Gastrocnemius medialis (tissue), 4 donors: ENCODE measurements around the gene ZCWPW1. TPM values are rescaled to one million over a fixed set of nuclear protein-coding genes. Genes with fewer than 3 reads are reported as not detected.
"Not testable (repeated sequence)": the region's sequence is repeated elsewhere in the genome, so short reads cannot be mapped to it uniquely, and the experiment has no call there.

Source experiments
- ATAC-seq, 2 donors: fragments of 150-250 bp; one replicate each; pipeline ENCODE4 v1.9.1; 2016
- DNase-seq, 2 donors: peaks; one replicate each; pipeline ENCODE4 v3.0.0-alpha.2; 2019
- H3K27ac ChIP-seq, 4 donors: fragments of 200-600 bp; sonication (generic); 1 replicate in 1 of 4; 2 replicates in 3 of 4; pipeline ENCODE4 v1.5.1; 2016 to 2018; ENCODE audit warnings: mild to moderate bottlenecking in 2 of 4, moderate library complexity in 1 of 4
- H3K27me3 ChIP-seq, 3 donors: fragments of 200-600 bp; sonication (generic) in 2 of 3; 1 replicate in 1 of 3; 2 replicates in 2 of 3; pipeline versions ENCODE4 v1.5.1 to v1.6.0; 2016 to 2019; ENCODE audit warnings: mild to moderate bottlenecking in 1 of 3, moderate library complexity in 1 of 3
- H3K36me3 ChIP-seq, 2 donors: fragments of 200-600 bp; sonication (generic) in 1 of 2; one replicate each; pipeline ENCODE4 v1.5.1; 2017 to 2018
- H3K4me1 ChIP-seq, 2 donors: fragments of 200-600 bp; sonication (generic) in 1 of 2; one replicate each; pipeline ENCODE4 v1.5.1; 2016 to 2017; ENCODE audit warnings: mild to moderate bottlenecking in 2 of 2
- H3K4me3 ChIP-seq, 4 donors: fragments of 200-600 bp; sonication (generic) in 3 of 4; 1 replicate in 1 of 4; 2 replicates in 3 of 4; pipeline ENCODE4 v1.5.1; 2016 to 2019; ENCODE audit warnings: mild to moderate bottlenecking in 2 of 4
- H3K9me3 ChIP-seq, 3 donors: fragments of 200-600 bp; sonication (generic) in 2 of 3; 1 replicate in 1 of 3; 2 replicates in 2 of 3; pipeline ENCODE4 v1.5.1; 2016 to 2019
- POLR2A ChIP-seq, 2 donors: fragments of 450-650 bp; IDR thresholded peaks; one replicate each; pipeline ENCODE4 v1.6.1; 2017; ENCODE audit warnings: antibody characterized with exemption in 2 of 2, mild to moderate bottlenecking in 2 of 2, moderate library complexity in 2 of 2
- in situ Hi-C, 4 donors: fragments of 200-750 bp; cut with MboI; loops; one replicate each; pipeline versions ENCODE4 v1.15.0 to v1.8.0; 2017; ENCODE audit warnings: low sequenced_read_pairs in 4 of 4
- intact Hi-C: fragments of 100-400 bp; cut with DNase I; formaldehyde crosslinking; loops from one replicate; pipeline ENCODE4 v1.15.1; 2023; ENCODE audit warnings: low total_unique reads
- total RNA-seq, 4 donors: library from RNA; depleted of rRNA; stranded (reverse); fragments of >200 nt; gene quantifications; one replicate each; pipeline versions ENCODE4 v1.1.0 to v1.2.3, GENCODE V29; 2016
- TF ChIP-seq, protein P1 (sequence below), 5 experiments: fragments of 450-650 bp in 3 of 5; fragments of 200-600 bp in 2 of 5; sonication (generic) in 2 of 5; IDR thresholded peaks in 4 of 5; conservative IDR thresholded peaks in 1 of 5; 1 replicate in 4 of 5; 2 replicates in 1 of 5; pipeline ENCODE4 v1.5.1; 2016 to 2019; ENCODE audit warnings: antibody characterized with exemption in 5 of 5, mild to moderate bottlenecking in 3 of 5, moderate library complexity in 3 of 5

The ZCWPW1 gene
- total RNA-seq, 4 donors from 2014 or later, result 1.6 to 8.5 (median 2.7) TPM

DNA sequence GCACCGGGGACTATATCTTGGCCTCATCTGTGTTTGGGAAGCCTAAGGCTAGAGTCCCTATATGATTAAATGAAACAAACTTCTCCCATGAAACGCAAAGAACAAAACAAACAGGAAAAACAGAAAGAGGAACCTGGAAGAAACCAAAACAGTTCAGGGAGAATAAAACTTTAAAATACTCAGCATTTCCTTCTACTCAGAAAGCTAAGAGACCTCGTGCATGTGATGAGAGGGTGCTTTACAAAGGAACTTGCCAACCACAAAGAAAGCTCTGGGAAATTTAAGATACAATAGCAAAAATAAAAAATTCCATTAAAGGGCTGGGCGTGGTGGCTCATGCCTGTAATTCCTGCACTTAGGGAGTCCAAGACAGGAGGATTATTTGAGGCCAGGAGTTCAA, 48.3 kb downstream of the ZCWPW1 start:
- in situ Hi-C loops (no loop called here), intact Hi-C loops (no loop called here)
- Histone ChIP-seq H3K4me1 (peaks cover 0 to 7% of the 10 kb centered on the region in 2 donors), H3K27me3 (no peaks in the 10 kb centered on the region), H3K4me3 (no peak overlapping the region), H3K36me3 (no peaks in the 10 kb centered on the region), H3K9me3 (no peaks in the 10 kb centered on the region), H3K27ac (no peak overlapping the region)
- ATAC-seq, result no peak
- TF ChIP-seq POLR2A (IDR thresholded peaks at IDR 0.05), result no peak
- TF ChIP-seq, protein P1, sequence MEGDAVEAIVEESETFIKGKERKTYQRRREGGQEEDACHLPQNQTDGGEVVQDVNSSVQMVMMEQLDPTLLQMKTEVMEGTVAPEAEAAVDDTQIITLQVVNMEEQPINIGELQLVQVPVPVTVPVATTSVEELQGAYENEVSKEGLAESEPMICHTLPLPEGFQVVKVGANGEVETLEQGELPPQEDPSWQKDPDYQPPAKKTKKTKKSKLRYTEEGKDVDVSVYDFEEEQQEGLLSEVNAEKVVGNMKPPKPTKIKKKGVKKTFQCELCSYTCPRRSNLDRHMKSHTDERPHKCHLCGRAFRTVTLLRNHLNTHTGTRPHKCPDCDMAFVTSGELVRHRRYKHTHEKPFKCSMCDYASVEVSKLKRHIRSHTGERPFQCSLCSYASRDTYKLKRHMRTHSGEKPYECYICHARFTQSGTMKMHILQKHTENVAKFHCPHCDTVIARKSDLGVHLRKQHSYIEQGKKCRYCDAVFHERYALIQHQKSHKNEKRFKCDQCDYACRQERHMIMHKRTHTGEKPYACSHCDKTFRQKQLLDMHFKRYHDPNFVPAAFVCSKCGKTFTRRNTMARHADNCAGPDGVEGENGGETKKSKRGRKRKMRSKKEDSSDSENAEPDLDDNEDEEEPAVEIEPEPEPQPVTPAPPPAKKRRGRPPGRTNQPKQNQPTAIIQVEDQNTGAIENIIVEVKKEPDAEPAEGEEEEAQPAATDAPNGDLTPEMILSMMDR (IDR thresholded peaks at IDR 0.05 in 4 of 5, conservative IDR thresholded peaks at IDR 0.05 in 1 of 5), result no peak
- DNase-seq, result no peak

- Histone ChIP-seq H3K4me3 (no peak overlapping the region), H3K27ac (no peak overlapping the region), H3K36me3 (no peaks in the 10 kb centered on the region), H3K9me3 (no peaks in the 10 kb centered on the region), H3K4me1 (no peaks in the 10 kb centered on the region), H3K27me3 (no peaks in the 10 kb centered on the region)
- no peak for DNase-seq
- in situ Hi-C loops, result no loop called here
- intact Hi-C loops, result no loop called here
- TF ChIP-seq POLR2A (IDR thresholded peaks at IDR 0.05), result no peak
- TF ChIP-seq, protein P1 (IDR thresholded peaks at IDR 0.05 in 4 of 5, conservative IDR thresholded peaks at IDR 0.05 in 1 of 5), result no peak
- no peak for ATAC-seq
Observed at GRCh38 chr7:100378114-100378755, 50.3 kb downstream of the ZCWPW1 start.

DNA sequence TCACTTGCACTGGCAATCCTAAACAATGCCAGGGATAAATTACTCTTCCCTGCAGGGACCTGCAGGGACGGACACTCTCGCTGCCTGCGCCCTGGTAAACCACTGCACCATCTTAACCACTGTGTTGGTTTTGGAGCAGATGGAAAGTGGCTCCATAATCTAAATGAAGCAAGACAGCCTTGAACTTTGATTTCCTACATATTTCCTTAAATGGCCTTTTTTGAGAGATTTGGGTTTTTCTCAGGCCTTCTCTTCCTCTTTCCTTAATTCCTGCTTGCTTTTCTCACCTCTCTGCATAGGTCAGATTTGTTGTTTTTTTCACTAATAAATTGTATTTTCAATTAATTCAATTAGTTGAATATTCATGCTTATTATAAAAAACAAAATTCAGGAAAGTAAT, 52.4 kb downstream of the ZCWPW1 start:
- in situ Hi-C loops, result no loop called here
- DNase-seq (no peak), ATAC-seq (no peak)
- Histone ChIP-seq H3K4me3 (no peak overlapping the region), H3K4me1 (no peaks in the 10 kb centered on the region), H3K27ac (no peak overlapping the region), H3K36me3 (no peaks in the 10 kb centered on the region), H3K9me3 (no peaks in the 10 kb centered on the region), H3K27me3 (no peaks in the 10 kb centered on the region)
- intact Hi-C loops, result no loop called here
- TF ChIP-seq, protein P1 (IDR thresholded peaks at IDR 0.05 in 4 of 5, conservative IDR thresholded peaks at IDR 0.05 in 1 of 5), result no peak
- no peak for TF ChIP-seq POLR2A (IDR thresholded peaks at IDR 0.05)

- DNase-seq, result no peak
Observed at GRCh38 chr7:100374601-100375000, 53.9 kb downstream of the ZCWPW1 start.

DNA sequence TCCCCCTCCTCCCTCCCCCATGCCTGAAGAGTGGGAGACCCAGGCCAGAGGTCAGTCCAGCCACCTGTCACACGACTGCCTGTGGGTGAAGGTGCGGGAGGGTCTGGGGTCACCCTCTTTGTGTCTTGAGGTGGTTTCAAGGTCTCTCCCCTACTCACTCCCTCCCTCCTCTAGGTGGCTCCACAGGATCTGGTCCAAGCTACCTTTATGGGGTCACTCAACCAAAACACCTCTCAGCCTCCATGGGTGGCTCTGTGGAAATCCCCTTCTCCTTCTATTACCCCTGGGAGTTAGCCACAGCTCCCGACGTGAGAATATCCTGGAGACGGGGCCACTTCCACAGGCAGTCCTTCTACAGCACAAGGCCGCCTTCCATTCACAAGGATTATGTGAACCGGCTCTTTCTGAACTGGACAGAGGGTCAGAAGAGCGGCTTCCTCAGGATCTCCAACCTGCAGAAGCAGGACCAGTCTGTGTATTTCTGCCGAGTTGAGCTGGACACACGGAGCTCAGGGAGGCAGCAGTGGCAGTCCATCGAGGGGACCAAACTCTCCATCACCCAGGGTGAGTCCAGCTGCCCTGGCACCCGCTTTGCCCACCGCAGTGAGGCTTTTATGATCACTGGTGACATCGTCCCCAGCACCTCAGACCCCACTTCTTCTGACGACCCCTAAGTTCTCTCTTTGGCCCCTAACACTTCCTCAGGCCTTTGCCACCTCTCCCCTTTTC, 54.5 kb downstream of the ZCWPW1 start:
- DNase-seq, H3K4me1 ChIP-seq, intact Hi-C loops, in situ Hi-C loops, H3K36me3 ChIP-seq, H3K9me3 ChIP-seq, ATAC-seq, H3K27ac ChIP-seq, H3K27me3 ChIP-seq: not testable (repeated sequence)
- H3K4me3 ChIP-seq, result peak overlapping the region in 1 of 4 donors; percentile 15

More at GRCh38 chr7:100374601-100375000, 53.9 kb downstream of the ZCWPW1 start:
- H3K4me1 ChIP-seq, result no peaks in the 10 kb centered on the region
- H3K36me3 ChIP-seq, result no peaks in the 10 kb centered on the region
- in situ Hi-C loops, result no loop called here
- intact Hi-C loops, result no loop called here
- no peaks in the 10 kb centered on the region for H3K9me3 ChIP-seq
- no peaks in the 10 kb centered on the region for H3K27me3 ChIP-seq
- H3K4me3 ChIP-seq, result no peak overlapping the region
- ATAC-seq, result no peak
- no peak for TF ChIP-seq POLR2A (IDR thresholded peaks at IDR 0.05)
- TF ChIP-seq, protein P1 (IDR thresholded peaks at IDR 0.05 in 4 of 5, conservative IDR thresholded peaks at IDR 0.05 in 1 of 5), result no peak
- H3K27ac ChIP-seq, result no peak overlapping the region
